A549 (cell line): ENCODE data around the gene IL6ST. TPM values are rescaled to one million over a fixed set of nuclear protein-coding genes. Genes with fewer than 3 reads are reported as not detected.

Source experiments
- ATAC-seq, 2 experiments: fragments of 200-7000 bp in 1 of 2; fragments of >200 bp in 1 of 2; cut with Nextera tagmentation in 1 of 2; cut with Tn5 transposase in 1 of 2; 3 replicates each; pipeline versions ENCODE4 v1.8.0 to v1.9.1; 2018 to 2020; ENCODE audit warnings: mild to moderate bottlenecking in 1 of 2, moderate library complexity in 1 of 2
- CTCF ChIA-PET: fragments of 300-600 bp; sonication (Branson Sonifier 250); formaldehyde crosslinking; extraction: SDS; loops from one replicate; lab custom pipeline; 2021; ENCODE audit warnings: antibody characterized with exemption, inconsistent platforms; lab: Yijun Ruan, JAX
- POLR2A ChIA-PET: fragments of 350-600 bp; formaldehyde crosslinking; extraction: SDS; loops from one replicate; lab custom pipeline; 2021; ENCODE audit warnings: antibody characterized with exemption, inconsistent platforms; lab: Yijun Ruan, JAX
- DNase-seq, 2 experiments: peaks; one replicate each; pipeline versions ENCODE4 v3.0.0 to v3.0.0-alpha.2; 2011 to 2016; ENCODE audit warnings: low read depth in 1 of 2, low spot score in 1 of 2
- FAIRE-seq: peaks from 2 replicates; lab custom pipeline; 2011; peaks lifted over from hg19 to GRCh38; lab: Jason Lieb, UNC
- H3K27ac ChIP-seq, 2 experiments: fragments of >200 bp; sonication (Bioruptor Twin); formaldehyde crosslinking; 3 replicates each; pipeline ENCODE4 v1.5.1; 2016 to 2017
- H3K4me1 ChIP-seq: fragments of >200 bp; sonication (Bioruptor Twin); formaldehyde crosslinking; 3 replicates; pipeline ENCODE4 v1.6.1; 2016
- H3K4me2 ChIP-seq: fragments of >200 bp; sonication (Bioruptor Twin); formaldehyde crosslinking; 3 replicates; pipeline ENCODE4 v1.6.1; 2016
- H3K4me3 ChIP-seq: fragments of >200 bp; sonication (Bioruptor Twin); formaldehyde crosslinking; 3 replicates; pipeline ENCODE4 v1.5.1; 2016
- H3K9me3 ChIP-seq: fragments of >200 bp; sonication (Bioruptor Twin); formaldehyde crosslinking; 3 replicates; pipeline ENCODE4 v1.6.1; 2016
- CEBPB ChIP-seq, 2 experiments: fragments of >200 bp in 1 of 2; sonication (Bioruptor Twin) in 1 of 2; formaldehyde crosslinking in 1 of 2; IDR thresholded peaks; 2 replicates each; pipeline ENCODE4 v1.6.1; 2012 to 2016
- CHD4 ChIP-seq: fragments of 200-600 bp; sonication (generic); IDR thresholded peaks from 2 replicates; pipeline ENCODE4 v1.6.1; 2016; ENCODE audit warnings: antibody characterized with exemption, mild to moderate bottlenecking, borderline replicate concordance
- EHMT2 ChIP-seq: fragments of 200-600 bp; sonication (generic); IDR thresholded peaks from 2 replicates; pipeline ENCODE4 v1.6.1; 2016; ENCODE audit warnings: antibody characterized with exemption, low read depth, mild to moderate bottlenecking, moderate library complexity
- FOSL2 ChIP-seq, 2 experiments: fragments of 450-650 bp in 1 of 2; fragments of >200 bp in 1 of 2; sonication (Bioruptor Twin) in 1 of 2; formaldehyde crosslinking; IDR thresholded peaks; 2 replicates each; pipeline versions ENCODE4 v1.5.0 to v1.6.1; 2016 to 2020; ENCODE audit warnings: mild to moderate bottlenecking in 1 of 2, moderate library complexity in 1 of 2
- FOXS1 ChIP-seq: fragments of 250-450 bp; sonication (Bioruptor Pico); IDR thresholded peaks from 2 replicates; pipeline ENCODE4 v1.5.0; 2020; ENCODE audit warnings: mild to moderate bottlenecking, moderate library complexity
- HEYL ChIP-seq: fragments of 250-450 bp; sonication (Bioruptor Pico); IDR thresholded peaks from 2 replicates; pipeline ENCODE4 v1.8.0; 2021; ENCODE audit warnings: mild to moderate bottlenecking, moderate library complexity
- HOXB13 ChIP-seq: fragments of 250-450 bp; sonication (Bioruptor Pico); IDR thresholded peaks from 2 replicates; pipeline ENCODE4 v1.5.0; 2020; ENCODE audit warnings: low read depth, mild to moderate bottlenecking, moderate library complexity
- JUN ChIP-seq, 2 experiments: fragments of >200 bp; sonication (Bioruptor Twin); formaldehyde crosslinking; IDR thresholded peaks; 2 replicates in 1 of 2; 3 replicates in 1 of 2; pipeline ENCODE4 v1.6.1; 2016 to 2017
- MYC ChIP-seq: IDR thresholded peaks from 2 replicates; pipeline ENCODE4 v1.6.1; 2012; ENCODE audit warnings: mild to moderate bottlenecking, inconsistent platforms, low read length, improper control_type of control experiment, borderline replicate concordance
- POLR2A ChIP-seq: IDR thresholded peaks from 2 replicates; pipeline ENCODE4 v1.6.1; 2012; ENCODE audit warnings: mild to moderate bottlenecking, low read length
- POLR2AphosphoS2 ChIP-seq: conservative IDR thresholded peaks from 2 replicates; pipeline ENCODE4 v1.6.1; 2012; ENCODE audit warnings: low read length, improper control_type of control experiment, inconsistent platforms
- RAD21 ChIP-seq, 2 experiments: fragments of >200 bp in 1 of 2; sonication (Bioruptor Twin) in 1 of 2; formaldehyde crosslinking in 1 of 2; IDR thresholded peaks in 1 of 2; conservative IDR thresholded peaks in 1 of 2; 2 replicates in 1 of 2; 3 replicates in 1 of 2; pipeline ENCODE4 v1.6.1; 2012 to 2018; ENCODE audit warnings: inconsistent platforms in 1 of 2
- RCOR1 ChIP-seq: fragments of 150-350 bp; IDR thresholded peaks from 2 replicates; pipeline ENCODE4 v1.6.1; 2014; ENCODE audit warnings: antibody characterized with exemption, low read length, low read depth
- TFCP2L1 ChIP-seq: fragments of 250-450 bp; sonication (Bioruptor Pico); IDR thresholded peaks from 2 replicates; pipeline ENCODE4 v1.5.0; 2021; ENCODE audit warnings: mild to moderate bottlenecking
- TP53 ChIP-seq: fragments of 250-450 bp; sonication (Bioruptor Pico); IDR thresholded peaks from 2 replicates; pipeline ENCODE4 v1.5.0; 2021; ENCODE audit warnings: mild to moderate bottlenecking, moderate library complexity
- ZC3H11A ChIP-seq: fragments of 450-650 bp; IDR thresholded peaks from 2 replicates; pipeline ENCODE4 v1.6.1; 2014; ENCODE audit warnings: antibody characterized with exemption, mild to moderate bottlenecking
- ZFP36 ChIP-seq: fragments of 450-650 bp; IDR thresholded peaks from 2 replicates; pipeline ENCODE4 v1.6.1; 2014; ENCODE audit warnings: borderline replicate concordance; ENCODE audit not compliant: partially characterized antibody
- WGBS: methylation state at CpG from one replicate; pipeline ENCODE4 v1.1.6; 2017; ENCODE audit errors: missing lambda C conversion rate; 5-methylcytosine and 5-hydroxymethylcytosine counted together
- polyA plus RNA-seq, 4 experiments: library from polyadenylated mRNA; depleted of rRNA in 3 of 4; stranded (reverse); fragments of >200 nt; fragmentation: RNase III in 1 of 4; extraction: RNeasy Plus Mini Kit Qiagen cat#74134 plus additional on column Dnase treatment in 1 of 4; gene quantifications; 2 replicates in 3 of 4; 3 replicates in 1 of 4; pipeline ENCODE4 v1.2.3, GENCODE V29; 2011 to 2017
- TF ChIP-seq, protein P1 (sequence below): fragments of 250-450 bp; sonication (Bioruptor Pico); IDR thresholded peaks from 2 replicates; pipeline ENCODE4 v1.5.0; 2021; ENCODE audit warnings: mild to moderate bottlenecking, moderate library complexity, borderline replicate concordance
- TF ChIP-seq, protein P2 (sequence below): IDR thresholded peaks from 2 replicates; pipeline ENCODE4 v1.6.1; 2012
- TF ChIP-seq, protein P3 (sequence below): fragments of 250-450 bp; sonication (Bioruptor Pico); IDR thresholded peaks from 2 replicates; pipeline ENCODE4 v1.5.0; 2020; ENCODE audit warnings: low read depth, mild to moderate bottlenecking, moderate library complexity
- TF ChIP-seq, protein P4 (sequence below): fragments of 450-650 bp; IDR thresholded peaks from 2 replicates; pipeline ENCODE4 v1.6.1; 2014; ENCODE audit warnings: antibody characterized with exemption
- TF ChIP-seq, protein P5 (sequence below): fragments of >200 bp; sonication (Bioruptor Twin); formaldehyde crosslinking; IDR thresholded peaks from 3 replicates; pipeline ENCODE4 v1.5.1; 2016

Gene IL6ST
- polyA plus RNA-seq, 2 of the 4 experiments (the other 2 are of a cell fraction) = 46.2 to 183 TPM

DNA sequence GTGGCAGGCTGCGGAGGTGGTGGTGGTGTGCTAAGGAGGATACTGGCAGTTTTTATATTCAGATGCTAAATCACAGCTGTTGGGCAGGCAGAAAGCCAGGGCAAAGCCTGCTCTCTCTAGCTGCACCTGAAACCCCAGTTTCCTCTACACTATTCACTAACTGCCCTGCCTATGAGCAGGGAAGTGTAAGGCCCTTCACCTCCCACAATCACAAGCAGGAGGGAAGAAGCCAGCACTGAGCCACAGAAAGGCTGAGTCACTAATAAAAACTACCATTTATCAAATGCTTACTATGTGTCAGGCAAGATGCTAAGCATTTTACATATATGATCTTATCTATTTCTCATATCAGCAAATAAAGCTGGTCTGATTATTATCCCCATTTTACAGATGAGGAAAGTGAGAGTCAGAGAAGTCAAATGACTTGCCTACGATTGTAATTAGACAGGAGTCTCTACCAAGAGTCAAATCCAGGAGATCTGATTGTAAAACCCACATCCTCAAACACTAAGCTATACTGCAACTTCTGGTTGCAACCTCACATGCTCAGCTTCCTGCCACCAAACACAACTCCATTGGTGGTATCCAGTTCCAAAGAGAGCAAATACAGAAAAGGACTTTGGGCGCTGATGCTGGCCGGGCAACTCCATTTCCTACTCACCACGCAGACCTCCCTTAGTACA lies 17.7 kb upstream of the IL6ST start (continued):
- TF ChIP-seq, protein P1, sequence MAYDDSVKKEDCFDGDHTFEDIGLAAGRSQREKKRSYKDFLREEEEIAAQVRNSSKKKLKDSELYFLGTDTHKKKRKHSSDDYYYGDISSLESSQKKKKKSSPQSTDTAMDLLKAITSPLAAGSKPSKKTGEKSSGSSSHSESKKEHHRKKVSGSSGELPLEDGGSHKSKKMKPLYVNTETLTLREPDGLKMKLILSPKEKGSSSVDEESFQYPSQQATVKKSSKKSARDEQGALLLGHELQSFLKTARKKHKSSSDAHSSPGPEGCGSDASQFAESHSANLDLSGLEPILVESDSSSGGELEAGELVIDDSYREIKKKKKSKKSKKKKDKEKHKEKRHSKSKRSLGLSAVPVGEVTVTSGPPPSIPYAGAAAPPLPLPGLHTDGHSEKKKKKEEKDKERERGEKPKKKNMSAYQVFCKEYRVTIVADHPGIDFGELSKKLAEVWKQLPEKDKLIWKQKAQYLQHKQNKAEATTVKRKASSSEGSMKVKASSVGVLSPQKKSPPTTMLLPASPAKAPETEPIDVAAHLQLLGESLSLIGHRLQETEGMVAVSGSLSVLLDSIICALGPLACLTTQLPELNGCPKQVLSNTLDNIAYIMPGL = no peak
- no peak for TF ChIP-seq POLR2A
- no peak for TF ChIP-seq RAD21 (conservative IDR thresholded peaks at IDR 0.05 in 1 of 2, IDR thresholded peaks at IDR 0.05 in 1 of 2)
- no peak for TF ChIP-seq ZFP36
- TF ChIP-seq CEBPB (IDR thresholded peaks at IDR 0.05) = no peak
- TF ChIP-seq TFCP2L1 (CRISPR knock-in tag) = no peak
- TF ChIP-seq RCOR1 = no peak
- no peak for TF ChIP-seq JUN (IDR thresholded peaks at IDR 0.05)
- no peak for TF ChIP-seq ZC3H11A
- TF ChIP-seq CHD4 = 0 out of 2 replicates have a peak, but pooled peaks have one; percentile 49
- no peak for TF ChIP-seq TP53 (CRISPR knock-in tag)
- TF ChIP-seq HEYL (CRISPR knock-in tag) = no peak
- no peak for TF ChIP-seq EHMT2

DNA sequence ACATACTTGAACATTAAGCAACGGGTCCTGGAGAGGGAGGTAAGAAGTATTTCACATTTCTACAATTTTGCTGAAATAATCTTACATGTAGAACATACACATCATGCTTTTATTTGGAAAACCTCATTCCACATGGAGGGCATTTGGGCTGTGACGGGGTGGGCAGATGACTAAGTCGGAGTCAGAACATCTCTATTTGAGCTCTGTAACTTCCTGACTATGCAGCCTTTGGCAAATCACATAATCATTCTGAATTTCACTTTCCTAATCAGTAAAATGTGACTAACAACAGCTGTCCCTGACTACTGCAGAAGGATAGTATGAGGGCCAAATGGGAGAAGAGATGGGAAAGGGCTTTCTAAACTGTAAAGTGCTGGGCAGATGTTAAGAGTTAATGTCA lies 17.1 kb upstream of the IL6ST start:
- 29% methylated on average over 3 of the region's 3 CpGs for WGBS
- peak; percentile 84 to 85 for ATAC-seq
- H3K4me2 ChIP-seq = peak overlapping the region; percentile 48
- TF ChIP-seq EHMT2 (no peak), POLR2AphosphoS2 (no peak), FOSL2 (IDR thresholded peaks at IDR 0.05) (no peak), FOSL2 (CRISPR knock-in tag; IDR thresholded peaks at IDR 0.05) (no peak), MYC (no peak), HOXB13 (CRISPR knock-in tag) (no peak), FOXS1 (CRISPR knock-in tag) (no peak), ZFP36 (no peak), ZC3H11A (no peak)
- TF ChIP-seq, protein P2, sequence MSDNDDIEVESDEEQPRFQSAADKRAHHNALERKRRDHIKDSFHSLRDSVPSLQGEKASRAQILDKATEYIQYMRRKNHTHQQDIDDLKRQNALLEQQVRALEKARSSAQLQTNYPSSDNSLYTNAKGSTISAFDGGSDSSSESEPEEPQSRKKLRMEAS = no peak
- TF ChIP-seq, protein P3, sequence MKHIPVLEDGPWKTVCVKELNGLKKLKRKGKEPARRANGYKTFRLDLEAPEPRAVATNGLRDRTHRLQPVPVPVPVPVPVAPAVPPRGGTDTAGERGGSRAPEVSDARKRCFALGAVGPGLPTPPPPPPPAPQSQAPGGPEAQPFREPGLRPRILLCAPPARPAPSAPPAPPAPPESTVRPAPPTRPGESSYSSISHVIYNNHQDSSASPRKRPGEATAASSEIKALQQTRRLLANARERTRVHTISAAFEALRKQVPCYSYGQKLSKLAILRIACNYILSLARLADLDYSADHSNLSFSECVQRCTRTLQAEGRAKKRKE (CRISPR knock-in tag) = no peak
- TF ChIP-seq, protein P4, sequence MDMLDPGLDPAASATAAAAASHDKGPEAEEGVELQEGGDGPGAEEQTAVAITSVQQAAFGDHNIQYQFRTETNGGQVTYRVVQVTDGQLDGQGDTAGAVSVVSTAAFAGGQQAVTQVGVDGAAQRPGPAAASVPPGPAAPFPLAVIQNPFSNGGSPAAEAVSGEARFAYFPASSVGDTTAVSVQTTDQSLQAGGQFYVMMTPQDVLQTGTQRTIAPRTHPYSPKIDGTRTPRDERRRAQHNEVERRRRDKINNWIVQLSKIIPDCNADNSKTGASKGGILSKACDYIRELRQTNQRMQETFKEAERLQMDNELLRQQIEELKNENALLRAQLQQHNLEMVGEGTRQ = no peak
- TF ChIP-seq, protein P5, sequence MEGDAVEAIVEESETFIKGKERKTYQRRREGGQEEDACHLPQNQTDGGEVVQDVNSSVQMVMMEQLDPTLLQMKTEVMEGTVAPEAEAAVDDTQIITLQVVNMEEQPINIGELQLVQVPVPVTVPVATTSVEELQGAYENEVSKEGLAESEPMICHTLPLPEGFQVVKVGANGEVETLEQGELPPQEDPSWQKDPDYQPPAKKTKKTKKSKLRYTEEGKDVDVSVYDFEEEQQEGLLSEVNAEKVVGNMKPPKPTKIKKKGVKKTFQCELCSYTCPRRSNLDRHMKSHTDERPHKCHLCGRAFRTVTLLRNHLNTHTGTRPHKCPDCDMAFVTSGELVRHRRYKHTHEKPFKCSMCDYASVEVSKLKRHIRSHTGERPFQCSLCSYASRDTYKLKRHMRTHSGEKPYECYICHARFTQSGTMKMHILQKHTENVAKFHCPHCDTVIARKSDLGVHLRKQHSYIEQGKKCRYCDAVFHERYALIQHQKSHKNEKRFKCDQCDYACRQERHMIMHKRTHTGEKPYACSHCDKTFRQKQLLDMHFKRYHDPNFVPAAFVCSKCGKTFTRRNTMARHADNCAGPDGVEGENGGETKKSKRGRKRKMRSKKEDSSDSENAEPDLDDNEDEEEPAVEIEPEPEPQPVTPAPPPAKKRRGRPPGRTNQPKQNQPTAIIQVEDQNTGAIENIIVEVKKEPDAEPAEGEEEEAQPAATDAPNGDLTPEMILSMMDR = no peak
- TF ChIP-seq, all 56 proteins: peak for 0
- H3K4me3 ChIP-seq = no peak overlapping the region
- ChIA-PET CTCF (interaction anchor here (0.6 to 1.4 kb wide), 4 partner anchors 14 to 60 kb away, joined by 3 to 5 read pairs (median 4); no protein-coding TSS in a partner anchor), POLR2A (interaction anchor here (1.5 kb wide), 1 partner anchor 86 kb away, joined by 5 read pairs; no protein-coding TSS in a partner anchor)
- FAIRE-seq = no peak
- H3K27ac ChIP-seq = peak overlapping the region; percentile 68 to 83
- no peaks in the 10 kb centered on the region for H3K9me3 ChIP-seq
- DNase-seq = peak in 1 of 2 experiments; percentile 55
- H3K4me1 ChIP-seq = peaks cover 17% of the 10 kb centered on the region
